Fibroblast of villous mesenchyme (primary cell): ENCODE data around the gene BEGAIN. TPM values are rescaled to one million over a fixed set of nuclear protein-coding genes. Genes with fewer than 3 reads are reported as not detected.

Source experiments
- DNase-seq: peaks from one replicate; pipeline ENCODE4 v3.0.0-alpha.2; 2010; ENCODE audit warnings: low read depth
- H3K4me3 ChIP-seq: 2 replicates; pipeline ENCODE4 v1.5.1; 2011; ENCODE audit warnings: low read depth, mild to moderate bottlenecking, low read length
- CTCF ChIP-seq: IDR thresholded peaks from 2 replicates; pipeline ENCODE4 v1.5.1; 2012; ENCODE audit warnings: low read depth, mild to moderate bottlenecking, low read length; ENCODE audit not compliant: insufficient read depth
- total RNA-seq: library from RNA; depleted of rRNA; stranded (reverse); fragments of >200 nt; gene quantifications from 2 replicates; pipeline ENCODE4 v1.2.3, GENCODE V29; 2012

The BEGAIN gene
- total RNA-seq, 1 donor, result not detected

GRCh38 chr14:100567009-100567876 is 20.0 kb downstream of the BEGAIN start:
- no peak for TF ChIP-seq CTCF
- DNase-seq, result no peak
- H3K4me3 ChIP-seq, result no peak overlapping the region

GRCh38 chr14:100566586-100566985 is 20.6 kb downstream of the BEGAIN start:
- no peak for TF ChIP-seq CTCF
- H3K4me3 ChIP-seq, result no peak overlapping the region
- DNase-seq, result no peak

GRCh38 chr14:100566119-100566518 is 21.1 kb downstream of the BEGAIN start:
- H3K4me3 ChIP-seq, result no peak overlapping the region
- no peak for DNase-seq
- no peak for TF ChIP-seq CTCF

GRCh38 chr14:100565650-100566049 is 21.6 kb downstream of the BEGAIN start:
- no peak overlapping the region for H3K4me3 ChIP-seq
- TF ChIP-seq CTCF, result no peak
- no peak for DNase-seq

GRCh38 chr14:100564512-100564911 is 22.7 kb downstream of the BEGAIN start:
- no peak for TF ChIP-seq CTCF
- no peak for DNase-seq
- no peak overlapping the region for H3K4me3 ChIP-seq

GRCh38 chr14:100562751-100563150 is 24.5 kb downstream of the BEGAIN start:
- H3K4me3 ChIP-seq, result no peak overlapping the region
- no peak for TF ChIP-seq CTCF
- DNase-seq, result no peak
